ENCODE data around the gene RABL6.
"Not testable (repeated sequence)": the region's sequence is repeated elsewhere in the genome, so short reads cannot be mapped to it uniquely, and the experiment has no call there.

RABL6 gene

DNA sequence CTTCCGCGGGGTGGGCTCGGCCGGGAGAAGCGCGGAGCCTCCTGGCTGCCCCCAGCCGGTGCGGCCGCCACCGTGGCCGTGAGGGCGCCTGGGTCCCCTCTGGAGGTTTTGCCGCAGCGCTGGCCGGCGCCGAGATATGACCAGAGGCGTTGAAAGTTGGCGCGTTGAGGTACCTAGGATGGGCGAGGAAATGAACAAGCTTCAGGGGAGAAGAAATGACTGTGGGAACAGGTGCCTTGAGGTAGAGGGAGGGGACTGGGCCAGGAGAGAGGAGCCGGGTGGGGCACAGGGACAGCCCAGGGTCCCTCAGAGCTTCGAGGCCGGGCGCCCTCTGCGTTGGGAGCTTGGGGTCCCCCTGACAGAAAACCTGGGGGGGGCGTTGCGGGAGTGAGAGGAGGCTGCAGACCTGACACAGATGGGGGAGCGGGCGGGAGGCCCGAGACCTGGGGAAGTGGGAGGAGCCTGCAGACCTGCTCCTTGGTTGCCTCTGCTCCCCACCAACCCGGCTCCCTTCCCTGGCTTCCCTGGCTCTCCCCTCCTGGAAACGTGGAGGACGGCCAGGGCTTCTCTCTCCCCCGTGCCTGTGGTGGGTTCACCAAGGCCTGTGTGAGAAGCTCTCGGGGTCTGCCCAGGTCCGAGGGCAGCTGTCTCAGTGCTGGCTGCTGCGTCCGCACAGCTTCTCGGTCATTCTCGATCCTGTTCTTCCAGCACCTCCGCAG, 14.2 kb downstream of the RABL6 start:
- no peak for DNase-seq (ENCODE audit: low read depth in 2 of 2)

DNA sequence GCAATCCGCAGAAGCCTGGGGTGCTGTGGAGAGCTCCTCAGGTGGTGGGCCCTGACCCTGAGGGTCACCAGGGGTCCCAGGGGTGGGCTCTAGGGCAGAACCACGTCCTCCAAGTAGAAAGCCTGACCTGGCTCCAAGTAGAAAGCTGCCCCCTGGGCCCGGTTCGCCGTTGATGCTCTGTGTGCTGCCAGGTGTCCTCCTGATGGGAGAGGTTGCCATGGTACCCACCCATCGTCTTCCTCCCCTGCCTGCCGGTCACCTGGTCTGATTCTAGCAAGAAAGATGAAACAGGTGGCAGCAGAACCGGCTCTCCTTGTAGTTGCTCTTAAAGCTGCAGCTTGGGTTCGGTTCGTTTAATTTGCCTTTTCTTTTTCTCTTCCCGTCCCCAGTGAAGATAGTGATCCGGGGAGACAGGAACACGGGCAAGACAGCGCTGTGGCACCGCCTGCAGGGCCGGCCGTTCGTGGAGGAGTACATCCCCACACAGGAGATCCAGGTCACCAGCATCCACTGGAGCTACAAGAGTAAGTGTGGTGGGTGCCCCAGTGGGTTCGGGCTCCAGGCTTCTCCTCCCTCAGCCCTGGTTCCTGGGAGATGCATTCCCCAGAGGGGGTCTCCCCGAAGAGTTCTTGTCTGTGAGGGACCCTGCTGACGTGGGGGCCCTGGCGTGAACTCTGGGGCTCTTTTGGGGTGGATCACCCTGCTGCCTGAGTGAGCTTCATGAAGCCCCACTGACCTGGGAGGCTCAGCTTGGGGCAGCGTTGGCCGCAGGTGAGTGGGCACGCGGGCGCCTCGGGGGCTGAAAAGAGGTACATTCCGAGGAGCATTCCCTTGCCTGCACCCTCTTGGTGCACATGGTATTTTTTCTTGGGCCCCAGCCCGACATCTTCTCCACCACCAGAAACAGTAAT, 15.6 kb downstream of the RABL6 start:
- no peak for DNase-seq (ENCODE audit: low read depth in 2 of 2)

DNA sequence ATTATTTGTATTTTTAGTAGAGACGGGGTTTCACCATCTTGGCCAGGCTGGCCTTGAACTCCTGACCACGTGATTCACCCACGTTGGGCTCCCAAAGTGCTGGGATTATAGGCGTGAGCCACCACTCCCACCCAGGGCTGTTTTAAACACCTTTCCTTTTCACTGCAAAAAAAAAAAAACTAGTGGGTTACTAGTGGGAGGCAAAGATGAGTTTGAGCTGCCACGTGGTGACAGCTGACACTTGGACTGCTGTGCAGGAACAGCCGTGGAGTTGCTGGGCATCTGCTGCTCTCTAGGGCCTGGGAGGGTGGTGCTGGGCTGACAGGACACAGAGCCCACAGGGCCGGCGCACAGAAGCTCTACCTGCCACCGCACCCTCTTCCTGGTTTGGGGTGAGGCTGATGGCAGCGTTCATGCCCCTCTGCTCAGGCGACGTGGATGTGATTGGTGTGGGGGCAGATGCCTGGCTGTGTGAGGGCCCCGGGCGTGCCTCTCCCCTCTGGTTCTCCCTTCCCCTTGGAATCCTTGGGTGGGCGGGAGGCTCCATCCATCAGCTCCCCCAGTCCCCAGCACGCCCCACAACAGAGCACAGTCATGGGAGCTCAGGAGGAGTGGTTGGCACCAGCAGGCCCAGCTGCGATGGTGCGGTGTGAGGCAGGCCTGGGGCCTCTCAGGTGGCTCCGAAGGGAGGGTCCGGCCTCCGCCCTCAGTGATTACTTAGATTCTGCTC, 16.9 kb downstream of the RABL6 start:
- DNase-seq (ENCODE audit: low read depth in 2 of 2), result no peak

DNA sequence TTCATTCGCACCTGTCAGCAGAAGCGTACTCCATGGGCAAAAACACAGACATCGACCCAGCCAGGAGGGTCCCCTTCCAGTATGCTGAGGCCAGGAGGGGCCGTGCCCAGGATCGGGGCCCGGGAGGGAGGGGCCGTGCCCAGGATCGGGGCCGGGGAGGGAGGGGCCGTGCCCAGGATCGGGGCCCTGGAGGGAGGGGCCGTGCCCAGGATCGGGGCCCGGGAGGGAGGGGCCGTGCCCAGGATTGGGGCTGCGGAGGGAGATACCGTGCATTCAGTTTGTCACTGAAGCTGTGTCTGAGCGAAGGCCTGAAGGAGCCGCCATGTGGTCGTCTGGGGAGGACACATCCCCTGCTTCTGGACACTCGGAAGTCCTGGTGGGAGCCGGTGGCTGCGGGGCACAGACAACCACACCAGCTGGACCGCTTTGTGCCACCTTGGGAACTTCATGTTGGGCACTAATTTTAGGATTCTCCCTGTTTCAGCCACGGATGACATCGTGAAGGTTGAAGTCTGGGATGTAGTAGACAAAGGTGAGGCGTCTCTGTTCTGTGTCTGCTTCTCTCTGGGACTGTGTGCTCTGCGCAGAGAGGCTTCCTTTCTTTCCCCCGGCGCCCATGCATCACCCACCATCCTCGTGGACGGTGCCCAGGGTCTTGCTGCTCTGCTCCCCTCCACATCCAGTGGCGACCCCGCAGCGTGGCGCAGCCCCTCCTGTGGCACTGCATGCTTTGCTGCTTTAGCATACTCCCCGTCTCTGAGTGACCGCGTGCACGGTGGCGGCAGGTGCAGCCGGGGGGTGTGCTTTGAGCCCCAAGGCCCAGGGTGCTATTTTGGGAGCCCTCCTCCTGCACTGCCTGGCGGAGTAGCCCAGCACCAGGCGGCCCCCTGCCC, 17.8 kb downstream of the RABL6 start:
- DNase-seq (ENCODE audit: low read depth in 2 of 2), result no peak

DNA sequence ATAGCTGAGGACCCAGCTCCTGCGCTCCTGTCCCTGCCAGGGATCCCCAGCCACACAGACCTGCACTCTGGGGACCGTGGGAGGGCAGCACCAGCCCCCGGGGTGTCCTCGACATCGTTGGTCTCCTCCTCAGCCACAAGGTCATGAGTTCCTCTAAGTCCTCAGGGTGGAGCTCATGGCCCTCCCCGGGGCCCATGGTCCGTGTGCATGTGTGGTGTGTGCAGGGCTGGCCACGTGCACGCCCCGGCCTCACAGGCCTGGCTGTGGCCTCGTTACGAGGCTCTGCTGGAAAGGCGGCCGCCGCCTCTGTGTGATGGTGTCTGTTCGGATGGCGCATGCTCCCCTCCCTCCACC, 18.4 kb downstream of the RABL6 start:
- DNase-seq (ENCODE audit: low read depth in 2 of 2), result no peak

DNA sequence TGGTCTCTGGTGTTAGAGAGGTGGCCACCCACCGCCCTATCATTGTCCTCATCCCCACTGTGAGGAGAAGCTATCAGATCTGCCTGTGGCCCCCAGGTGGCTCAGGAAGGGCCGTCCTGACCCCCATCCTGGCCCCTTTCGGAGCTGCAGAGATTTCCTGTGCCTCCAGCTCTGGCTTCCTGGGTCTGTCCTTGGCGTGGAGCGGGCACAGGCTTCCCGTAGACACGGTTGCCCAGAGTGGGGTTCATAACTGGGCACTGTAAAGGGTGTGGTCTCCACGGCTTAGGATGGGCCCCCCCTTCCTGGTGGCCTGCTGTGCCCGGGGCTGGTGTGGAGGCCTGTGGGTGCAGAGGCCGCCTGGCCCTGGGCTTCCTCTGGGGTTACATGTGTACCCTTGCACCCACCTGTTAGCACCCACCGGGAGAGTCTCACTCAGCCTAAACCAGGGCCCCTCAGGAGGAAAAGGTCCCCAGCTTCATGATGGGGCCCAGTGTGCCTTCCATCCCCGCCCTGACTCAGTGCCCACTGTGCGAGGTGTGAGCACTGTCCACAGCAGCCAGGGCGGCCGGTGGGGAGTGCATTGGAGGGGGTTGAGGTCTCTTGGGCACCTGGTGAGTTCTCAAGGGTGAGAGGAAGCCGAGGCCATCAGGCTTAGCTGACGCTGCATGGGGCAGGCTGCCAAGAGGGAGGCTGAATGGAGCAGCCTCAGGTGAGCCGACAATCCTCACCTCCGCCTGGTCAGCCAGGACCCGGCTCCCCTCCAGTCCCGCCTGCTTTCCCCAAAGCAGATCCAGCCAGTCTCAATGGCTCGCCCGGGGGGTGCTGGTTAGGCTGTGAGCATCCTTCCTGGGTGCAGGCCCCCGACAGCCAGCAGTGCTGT, 19.2 kb downstream of the RABL6 start:
- DNase-seq (ENCODE audit: low read depth in 2 of 2), result no peak

DNA sequence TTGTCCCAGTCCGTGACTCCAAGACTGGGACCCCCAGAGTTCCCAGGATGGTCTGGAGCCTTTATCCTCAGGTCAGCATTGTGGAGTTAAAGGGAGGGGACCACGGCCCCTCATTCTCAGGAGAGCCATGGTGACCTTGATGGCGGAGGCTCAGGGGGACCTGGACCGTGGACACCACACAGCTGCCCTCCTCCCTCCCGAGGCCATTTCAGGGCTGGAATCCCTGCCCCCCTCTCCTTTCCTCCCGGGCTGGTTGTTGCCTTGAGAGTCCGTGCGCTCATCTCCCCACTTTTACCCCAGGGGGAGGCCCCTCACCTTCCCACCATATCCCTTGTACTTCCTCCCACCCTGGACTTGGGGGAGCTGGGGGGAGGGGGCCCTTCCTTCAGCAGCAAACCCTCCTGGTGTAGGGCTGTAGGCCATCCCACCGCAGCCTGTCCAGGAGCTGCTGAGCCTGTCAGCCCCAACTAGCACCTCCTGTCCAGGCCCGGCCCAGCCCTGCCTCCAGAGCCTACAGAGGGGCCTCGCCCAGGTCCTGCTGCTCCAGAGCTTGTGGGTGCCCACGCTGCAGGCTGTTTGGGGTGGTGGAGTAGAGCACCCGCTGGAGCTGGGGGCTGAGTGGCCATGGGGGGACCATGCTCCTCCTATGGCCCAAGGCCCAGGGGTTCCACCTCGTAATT, 20.2 kb downstream of the RABL6 start:
- DNase-seq (ENCODE audit: low read depth in 2 of 2), result no peak

DNA sequence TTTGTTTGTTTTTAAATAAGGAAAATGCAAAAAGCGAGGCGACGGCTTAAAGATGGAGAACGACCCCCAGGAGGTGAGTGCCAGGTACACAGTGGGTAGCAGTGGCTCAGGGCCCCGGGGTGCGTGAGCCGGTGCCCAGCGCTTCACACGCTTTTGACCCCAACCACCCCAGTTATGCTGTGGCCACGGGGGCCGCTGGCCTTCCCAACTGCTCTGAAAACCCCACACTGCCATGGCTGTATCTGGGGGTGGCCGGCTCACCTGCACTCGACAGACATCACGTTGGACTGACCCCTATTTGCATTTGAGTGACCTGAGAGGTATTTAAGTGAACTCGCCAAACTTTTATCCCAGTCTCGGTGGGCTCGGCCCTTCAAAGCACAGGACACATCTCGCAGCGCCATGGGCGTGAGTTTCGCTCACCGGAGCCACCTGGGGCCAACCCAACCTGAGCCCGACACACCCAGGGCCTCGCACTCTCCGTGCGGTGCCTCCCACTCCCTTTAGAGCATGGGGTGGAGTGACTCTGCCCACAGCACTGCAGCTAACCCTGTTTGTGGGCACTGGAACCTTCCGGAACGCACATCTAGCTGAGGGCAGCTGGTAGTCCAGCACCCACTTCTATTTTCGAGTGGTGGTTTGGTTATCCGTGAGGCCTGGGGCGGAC, 20.9 kb downstream of the RABL6 start:
- DNase-seq (ENCODE audit: low read depth in 2 of 2), result no peak

DNA sequence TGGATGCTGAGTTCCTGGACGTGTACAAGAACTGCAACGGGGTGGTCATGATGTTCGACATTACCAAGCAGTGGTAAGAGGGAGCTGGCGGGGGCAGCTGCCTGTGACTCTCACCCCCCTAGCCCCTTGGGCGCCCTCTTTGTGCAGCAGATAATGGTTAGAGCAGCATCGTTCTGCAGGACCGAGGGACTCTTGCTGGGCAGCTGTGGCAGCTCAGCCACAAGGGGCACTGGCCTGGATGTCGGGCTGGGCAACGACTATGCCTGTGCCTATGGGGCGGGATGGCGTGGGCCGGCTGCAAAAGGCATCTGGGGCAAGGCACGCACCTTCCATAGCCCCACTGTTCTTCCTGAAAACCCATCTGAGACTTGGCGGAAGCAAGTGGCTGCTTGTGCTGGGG, 21.7 kb downstream of the RABL6 start:
- no peak for DNase-seq (ENCODE audit: low read depth in 2 of 2)

DNA sequence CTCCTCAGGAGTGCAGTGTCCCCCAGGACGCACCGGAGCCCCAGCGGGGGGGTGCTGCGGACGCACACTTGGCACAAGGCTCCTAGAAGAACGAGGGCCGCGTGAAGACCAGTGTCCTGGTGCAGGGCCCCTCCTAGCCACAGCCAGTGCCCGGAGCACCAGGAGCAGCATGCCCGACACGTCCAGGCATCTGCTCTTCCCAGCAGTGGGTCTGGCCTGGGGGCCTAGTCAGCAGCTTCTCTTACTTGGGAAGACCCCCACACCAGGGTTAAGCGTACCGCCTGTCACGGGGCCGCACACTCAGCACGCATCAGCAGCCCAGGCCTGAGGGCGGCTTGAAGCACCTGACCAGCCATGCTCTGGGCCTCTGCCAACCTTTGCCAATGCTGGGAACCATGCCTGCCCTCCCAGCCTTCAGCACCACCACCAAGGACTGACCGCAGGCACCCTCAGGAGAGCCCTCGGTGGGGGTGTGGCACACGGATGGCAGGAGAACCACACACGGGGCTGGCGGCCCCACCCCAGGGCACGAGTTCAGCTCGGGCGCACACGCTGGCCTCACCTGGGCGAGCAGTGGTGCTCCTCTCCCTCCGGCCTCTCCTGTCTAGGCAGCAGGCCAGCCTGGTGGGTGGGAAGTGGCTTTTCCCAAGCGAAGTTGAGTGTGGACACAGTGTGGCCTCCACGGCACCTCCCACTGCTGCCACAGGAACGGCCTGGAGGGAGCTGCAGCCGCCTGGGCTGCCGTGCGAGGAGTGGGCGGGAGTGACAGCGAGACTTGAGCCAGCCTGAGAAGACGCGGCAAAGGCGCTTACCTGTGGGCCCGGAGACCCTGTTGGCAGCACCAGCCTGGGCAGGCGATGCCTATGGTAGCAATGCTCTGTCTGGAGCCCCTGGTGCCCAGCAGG, 22.5 kb downstream of the RABL6 start:
- no peak for DNase-seq (ENCODE audit: low read depth in 2 of 2)

DNA sequence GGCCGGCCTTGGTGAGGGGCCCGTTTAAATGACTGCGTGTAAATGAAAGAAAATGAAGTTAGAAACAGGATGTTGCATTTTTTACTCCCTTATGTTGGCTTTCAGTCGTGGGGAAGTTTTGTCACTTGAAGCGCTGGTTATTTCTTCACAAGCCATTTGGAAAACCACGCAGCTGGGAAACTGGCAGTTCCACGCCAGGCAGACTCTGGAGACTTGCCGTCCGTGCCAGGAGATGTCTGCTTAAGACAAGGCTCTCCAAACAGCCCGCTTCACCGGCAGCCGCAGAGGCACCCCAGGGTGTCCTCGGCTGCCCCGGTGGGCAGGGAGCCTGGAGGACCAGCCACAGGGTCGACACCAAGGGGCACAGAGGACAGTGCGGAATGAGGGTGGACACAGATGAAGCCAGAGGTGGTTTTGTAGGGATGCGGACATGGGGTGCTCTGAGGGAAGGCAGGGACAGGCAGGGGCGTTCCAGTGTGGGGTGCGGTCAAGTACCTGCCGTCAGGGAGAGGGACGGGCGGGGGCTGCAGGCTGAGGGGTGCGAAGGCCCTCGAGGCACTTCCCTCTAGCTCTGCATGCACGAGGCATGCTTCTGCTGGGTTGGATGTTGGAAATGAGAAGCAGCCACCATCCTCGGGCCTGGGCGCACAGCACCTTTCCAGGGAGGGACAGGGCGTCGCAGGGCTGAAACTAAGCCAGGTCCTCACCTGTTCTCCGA, 23.4 kb downstream of the RABL6 start:
- DNase-seq (ENCODE audit: low read depth in 2 of 2), result no peak

DNA sequence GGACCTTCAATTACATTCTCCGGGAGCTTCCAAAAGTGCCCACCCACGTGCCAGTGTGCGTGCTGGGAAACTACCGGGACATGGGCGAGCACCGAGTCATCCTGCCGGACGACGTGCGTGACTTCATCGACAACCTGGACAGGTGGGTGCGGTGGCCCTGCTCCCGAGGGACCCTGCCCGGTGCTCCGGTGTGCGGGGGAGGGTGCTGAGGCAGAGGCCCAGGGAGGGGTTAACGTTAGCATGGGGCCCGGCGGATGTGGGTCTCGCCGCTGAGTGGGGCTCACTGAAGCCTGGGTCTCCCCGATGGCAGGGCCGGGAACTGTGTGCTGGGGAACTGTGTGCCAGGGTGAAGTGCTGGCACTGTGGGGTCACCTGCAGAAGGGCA, 24.0 kb downstream of the RABL6 start:
- no peak for DNase-seq (ENCODE audit: low read depth in 2 of 2)

DNA sequence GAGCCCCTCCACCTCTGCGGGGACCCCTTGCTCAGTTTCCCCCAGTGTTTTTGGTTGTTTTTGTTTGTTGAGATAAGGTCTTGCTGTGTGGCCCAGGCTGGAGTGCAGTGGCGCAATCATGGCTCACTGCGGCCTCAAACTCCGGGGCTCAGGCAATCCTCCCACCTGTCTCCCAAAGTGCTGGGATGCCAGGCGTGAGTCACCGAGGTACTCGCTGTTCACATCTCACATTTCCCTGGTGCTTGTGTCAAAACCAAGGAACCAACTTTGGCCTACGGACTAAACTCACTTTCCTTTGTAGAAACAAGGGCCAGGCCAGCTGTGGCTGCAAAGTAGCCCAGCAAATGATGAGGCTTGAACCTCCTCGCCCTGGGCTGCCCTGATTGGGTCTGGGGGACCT, 24.8 kb downstream of the RABL6 start:
- DNase-seq (ENCODE audit: low read depth in 2 of 2), result no peak

DNA sequence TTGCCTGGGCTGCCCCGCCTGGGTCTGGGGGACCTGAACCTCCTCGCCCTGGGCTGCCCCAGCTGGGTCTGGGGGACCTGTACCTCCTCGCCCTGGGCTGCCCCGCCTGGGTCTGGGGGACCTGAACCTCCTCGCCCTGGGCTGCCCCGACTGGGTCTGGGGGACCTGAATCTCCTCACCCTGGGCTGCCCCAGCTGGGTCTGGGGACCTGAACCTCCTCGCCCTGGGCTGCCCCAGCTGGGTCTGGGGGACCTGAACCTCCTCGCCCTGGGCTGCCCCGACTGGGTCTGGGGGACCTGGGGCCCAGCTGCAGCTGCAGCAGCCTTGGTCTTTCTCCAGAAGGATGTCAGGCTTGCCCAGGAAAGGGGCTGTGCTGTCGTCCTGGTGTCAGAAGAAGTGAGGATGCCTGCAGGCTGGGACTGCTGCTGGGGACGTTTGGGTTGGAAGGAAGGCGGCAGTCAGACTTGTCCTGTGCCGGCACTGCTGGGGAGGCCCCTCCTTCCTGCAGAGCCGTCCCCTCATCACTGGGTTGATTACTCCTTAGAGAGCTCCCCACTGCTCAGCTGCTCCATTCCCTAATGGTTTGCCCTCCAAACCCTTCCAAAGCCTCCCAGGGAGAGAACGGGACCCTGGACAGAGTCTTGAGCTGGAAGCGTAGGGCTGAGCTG, 25.8 kb downstream of the RABL6 start:
- DNase-seq (ENCODE audit: low read depth in 2 of 2), result not testable (repeated sequence)

DNA sequence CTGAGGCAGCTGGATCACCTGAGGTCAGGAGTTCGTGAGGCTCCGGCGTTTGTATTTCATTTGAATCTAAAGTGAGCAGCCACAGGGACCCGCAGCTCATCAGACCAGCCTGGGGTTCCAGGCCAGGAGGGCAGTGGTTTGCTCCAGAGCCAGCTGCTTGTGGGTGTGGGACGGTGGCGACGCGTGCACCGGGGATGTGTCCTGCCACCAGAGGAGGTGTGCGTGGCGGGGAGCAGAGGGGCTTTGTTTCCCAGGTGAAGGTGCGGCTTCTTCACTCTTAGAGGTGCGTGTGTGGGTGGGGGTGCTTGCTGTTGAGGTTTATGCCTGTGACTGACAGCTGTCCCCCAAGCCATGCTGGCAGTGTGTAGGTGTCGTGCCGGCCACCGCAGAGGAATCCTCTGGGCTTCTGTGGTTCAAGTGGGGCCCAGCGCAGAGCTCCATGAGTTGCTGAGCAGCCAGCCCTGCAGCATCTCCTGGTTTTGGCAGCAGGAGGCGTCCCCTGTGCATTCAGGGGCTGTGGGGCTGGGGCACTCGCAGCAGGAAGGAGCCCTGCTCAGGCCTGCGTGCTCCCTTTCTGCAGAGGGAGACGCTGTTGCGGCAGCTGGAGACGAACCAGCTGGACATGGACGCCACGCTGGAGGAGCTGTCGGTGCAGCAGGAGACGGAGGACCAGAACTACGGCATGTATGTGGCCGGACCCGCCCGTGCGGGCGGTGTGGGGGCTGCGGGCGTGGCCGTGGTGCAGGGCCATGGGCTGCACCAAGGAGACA, 27.6 kb downstream of the RABL6 start:
- DNase-seq (ENCODE audit: low read depth in 2 of 2), result no peak
